T-helper 2 cell (primary cell): ENCODE data around the gene PRTG.
"Not testable (repeated sequence)": the region's sequence is repeated elsewhere in the genome, so short reads cannot be mapped to it uniquely, and the experiment has no call there.

Experiments used
- DNase-seq, 5 experiments: peaks; one replicate each; pipeline versions ENCODE4 v3.0.0 to v3.0.0-alpha.2; 2012 to 2022

Gene PRTG

GRCh38 chr15:55627730-55628368, 115.1 kb downstream of the PRTG start:
- no peak for DNase-seq

GRCh38 chr15:55619783-55620182, 123.2 kb downstream of the PRTG start:
- no peak for DNase-seq

- DNase-seq = no peak
Observed at GRCh38 chr15:55618387-55618786, 124.6 kb downstream of the PRTG start.

- DNase-seq = no peak
Observed at GRCh38 chr15:55615445-55615844, 127.5 kb downstream of the PRTG start.

GRCh38 chr15:55613727-55614126, 129.2 kb downstream of the PRTG start:
- DNase-seq = no peak

- no peak for DNase-seq
Observed at GRCh38 chr15:55606214-55606613, 136.7 kb downstream of the PRTG start.

- no peak for DNase-seq
Observed at GRCh38 chr15:55601374-55601773, 141.6 kb downstream of the PRTG start.

GRCh38 chr15:55599439-55599838, 143.5 kb downstream of the PRTG start:
- no peak for DNase-seq

- DNase-seq = not testable (repeated sequence)
Observed at GRCh38 chr15:55593019-55593418, 149.9 kb downstream of the PRTG start.

GRCh38 chr15:55590788-55591187, 152.2 kb downstream of the PRTG start:
- peak in 1 of 5 experiments; percentile 26 for DNase-seq

- no peak for DNase-seq
Observed at GRCh38 chr15:55589287-55589686, 153.7 kb downstream of the PRTG start.

- no peak for DNase-seq
Observed at GRCh38 chr15:55588815-55589115, 154.2 kb downstream of the PRTG start.

GRCh38 chr15:55588070-55588814, 154.7 kb downstream of the PRTG start, which contains the start of gene PYGO1:
Gene PYGO1 (minus strand): TSS chr15:55588345. CDS start chr15:55587883, 462 bp downstream.
- peak in 3 of 5 experiments; percentile 4 to 30 (median 16) for DNase-seq

- DNase-seq = peak in 1 of 5 experiments; percentile 15
Observed at GRCh38 chr15:55587321-55588069, 155.5 kb downstream of the PRTG start.

GRCh38 chr15:55586808-55587207, 156.1 kb downstream of the PRTG start:
- no peak for DNase-seq

GRCh38 chr15:55576943-55577342, 166.0 kb downstream of the PRTG start:
- no peak for DNase-seq

- DNase-seq = no peak
Observed at GRCh38 chr15:55574096-55574495, 168.9 kb downstream of the PRTG start.

GRCh38 chr15:55573224-55573623, 169.7 kb downstream of the PRTG start:
- no peak for DNase-seq

- DNase-seq = no peak
Observed at GRCh38 chr15:55564347-55565145, 178.4 kb downstream of the PRTG start.

- DNase-seq = no peak
Observed at GRCh38 chr15:55562601-55563000, 180.4 kb downstream of the PRTG start.
